IPS-NIHi7 (cell line): Measurements from ENCODE around the gene ATP5F1E.
"Not testable (repeated sequence)": the region's sequence is repeated elsewhere in the genome, so short reads cannot be mapped to it uniquely, and the experiment has no call there.

Experiments used
- DNase-seq: peaks from one replicate; pipeline ENCODE4 v3.0.0; 2012; ENCODE audit warnings: mixed read lengths; ENCODE audit errors: extremely low spot score

The ATP5F1E gene

GRCh38 chr20:59020938-59021551 lies 11.1 kb downstream of the ATP5F1E start:
- DNase-seq, result no peak

- peak; percentile 2 for DNase-seq
Measured at GRCh38 chr20:59019217-59019616, 12.9 kb downstream of the ATP5F1E start, which contains the start of gene TUBB1. TSS of gene TUBB1 (plus strand) at chr20:59019429. CDS start at chr20:59019523, 94 bp downstream.

- peak; percentile 4 for DNase-seq
Measured at GRCh38 chr20:59018817-59019216, 13.3 kb downstream of the ATP5F1E start.

- DNase-seq, result peak; percentile 1
Measured at GRCh38 chr20:59017493-59018231, 14.5 kb downstream of the ATP5F1E start.

- DNase-seq, result no peak
Measured at GRCh38 chr20:59016795-59017492, 15.2 kb downstream of the ATP5F1E start.

GRCh38 chr20:59015812-59016711 lies 16.1 kb downstream of the ATP5F1E start:
- peak; percentile 3 for DNase-seq

- DNase-seq, result peak; percentile 1
Measured at GRCh38 chr20:59015411-59015810, 16.7 kb downstream of the ATP5F1E start.

GRCh38 chr20:59014680-59015389 lies 17.3 kb downstream of the ATP5F1E start:
- DNase-seq, result no peak

- DNase-seq, result peak; percentile 0
Measured at GRCh38 chr20:59013959-59014608, 18.1 kb downstream of the ATP5F1E start.

- DNase-seq, result no peak
Measured at GRCh38 chr20:59013031-59013951, 18.8 kb downstream of the ATP5F1E start.

GRCh38 chr20:59011874-59012157 lies 20.3 kb downstream of the ATP5F1E start:
- DNase-seq, result not testable (repeated sequence)

- DNase-seq, result no peak
Measured at GRCh38 chr20:59010995-59011873, 20.9 kb downstream of the ATP5F1E start.

- DNase-seq, result no peak
Measured at GRCh38 chr20:59010321-59010994, 21.7 kb downstream of the ATP5F1E start.

- DNase-seq, result no peak
Measured at GRCh38 chr20:59008715-59009336, 23.3 kb downstream of the ATP5F1E start.

GRCh38 chr20:59007665-59008511 lies 24.2 kb downstream of the ATP5F1E start:
- DNase-seq, result no peak

GRCh38 chr20:59006864-59007664 lies 25.1 kb downstream of the ATP5F1E start, which contains the start of gene CTSZ:
TSS of gene CTSZ (minus strand) at chr20:59007254. CDS start at chr20:59007128, 126 bp downstream.
- DNase-seq, result peak; percentile 91
